Endothelial cell of umbilical vein (primary cell): ENCODE results near the gene DUOXA2. TPM values are rescaled to one million over a fixed set of nuclear protein-coding genes. Genes with fewer than 3 reads are reported as not detected.

Experiments used
- BruUV-seq: library from RNA; stranded (reverse); fragments of 400-500 nt; replicated peaks from 2 replicates; lab custom pipeline; 2021; lab: Mats Ljungman, UMichigan
- CTCF ChIA-PET: fragments of 300-600, 350-600 bp; sonication (Branson Sonifier 250); formaldehyde crosslinking; loops from one replicate; lab custom pipeline; 2021; ENCODE audit warnings: antibody characterized with exemption, inconsistent platforms; lab: Charles Lee
- POLR2A ChIA-PET: fragments of 300-600, 350-600 bp; sonication (Branson Sonifier 250); formaldehyde crosslinking; loops from one replicate; lab custom pipeline; 2021; ENCODE audit warnings: antibody characterized with exemption, inconsistent platforms; lab: Charles Lee
- DNase-seq: peaks from one replicate; pipeline ENCODE4 v3.0.0-alpha.2; 2011; ENCODE audit warnings: low read depth, low spot score
- FAIRE-seq: peaks from 2 replicates; lab custom pipeline; 2011; peaks lifted over from hg19 to GRCh38; lab: Jason Lieb, UNC
- H2AFZ ChIP-seq: 2 replicates; pipeline ENCODE4 v1.6.0; 2012; ENCODE audit warnings: low read depth, low read length, control low read depth, inconsistent platforms
- H3K27ac ChIP-seq: 2 replicates; pipeline ENCODE4 v1.5.1; 2011; ENCODE audit warnings: low read depth, mild to moderate bottlenecking, control low read depth, low read length, moderate library complexity; ENCODE audit not compliant: insufficient read depth
- H3K27me3 ChIP-seq, 2 experiments: 2 replicates each; pipeline versions ENCODE4 v1.6.0 to v1.6.1; 2011; ENCODE audit warnings: low read length in 2 of 2, mixed read lengths in 1 of 2; ENCODE audit not compliant: control insufficient read depth in 2 of 2, insufficient read depth in 2 of 2
- H3K36me3 ChIP-seq, 2 experiments: 2 replicates in 1 of 2; 3 replicates in 1 of 2; pipeline ENCODE4 v1.5.1; 2011; ENCODE audit warnings: low read length in 2 of 2, mild to moderate bottlenecking in 1 of 2, moderate library complexity in 1 of 2; ENCODE audit not compliant: control insufficient read depth in 2 of 2, insufficient read depth in 2 of 2; ENCODE audit errors: extremely low read depth in 1 of 2
- H3K4me1 ChIP-seq: 3 replicates; pipeline ENCODE4 v1.5.1; 2011; ENCODE audit warnings: mild to moderate bottlenecking, low read length; ENCODE audit not compliant: control insufficient read depth, insufficient read depth; ENCODE audit errors: extremely low read depth
- H3K4me2 ChIP-seq: 2 replicates; pipeline ENCODE4 v1.6.1; 2011; ENCODE audit warnings: low read length, control low read depth, mixed read lengths; ENCODE audit not compliant: insufficient read depth
- H3K4me3 ChIP-seq, 3 experiments: fragments of 200-600 bp in 1 of 3; sonication (generic), shearing (Covaris generic) in 1 of 3; replicated peaks in 1 of 3; 2 replicates each; pipeline ENCODE4 v1.5.1; 2011 to 2016; ENCODE audit warnings: control low read depth in 3 of 3, low read length in 3 of 3, mild to moderate bottlenecking in 2 of 3, inconsistent platforms in 1 of 3, low read depth in 1 of 3, moderate library complexity in 1 of 3; ENCODE audit not compliant: insufficient read depth in 1 of 3
- H3K79me2 ChIP-seq: 2 replicates; pipeline ENCODE4 v1.6.0; 2012; ENCODE audit warnings: low read length, inconsistent platforms; ENCODE audit not compliant: control insufficient read depth, insufficient read depth
- H3K9ac ChIP-seq: replicated peaks from 2 replicates; pipeline ENCODE3; 2011; ENCODE audit warnings: low read length, control low read depth; ENCODE audit not compliant: insufficient read depth; ENCODE audit errors: extremely low read depth
- H3K9me1 ChIP-seq: replicated peaks from 3 replicates; pipeline ENCODE4 v1.6.0; 2011; ENCODE audit warnings: mild to moderate bottlenecking, low read length; ENCODE audit not compliant: control insufficient read depth, insufficient read depth; ENCODE audit errors: extremely low read depth
- H3K9me3 ChIP-seq: replicated peaks from 2 replicates; pipeline ENCODE4 v1.5.1; 2012; ENCODE audit warnings: low read length, inconsistent platforms; ENCODE audit not compliant: control insufficient read depth, insufficient read depth
- H4K20me1 ChIP-seq: replicated peaks from 2 replicates; pipeline ENCODE3; 2011; ENCODE audit warnings: mild to moderate bottlenecking, low read length; ENCODE audit not compliant: control insufficient read depth, insufficient read depth; ENCODE audit errors: extremely low read depth
- EZH2 ChIP-seq: IDR thresholded peaks from 2 replicates; pipeline ENCODE4 v1.6.1; 2012; ENCODE audit warnings: borderline replicate concordance, low read depth, mild to moderate bottlenecking, moderate library complexity, low read length, inconsistent platforms; ENCODE audit not compliant: severe bottlenecking
- FOS ChIP-seq: IDR thresholded peaks from 2 replicates; pipeline ENCODE4 v1.6.1; 2011; ENCODE audit warnings: mild to moderate bottlenecking, low read length, moderate library complexity, borderline replicate concordance; ENCODE audit not compliant: insufficient read depth
- GATA2 ChIP-seq: IDR thresholded peaks from 2 replicates; pipeline ENCODE4 v1.7.0; 2011; ENCODE audit warnings: low read depth, mild to moderate bottlenecking, moderate library complexity, mixed read lengths, low read length; ENCODE audit not compliant: insufficient read length, insufficient read depth
- JUN ChIP-seq: IDR thresholded peaks from 2 replicates; pipeline ENCODE4 v1.6.1; 2011; ENCODE audit warnings: borderline replicate concordance, low read depth; ENCODE audit not compliant: insufficient read length, insufficient read depth
- MYC ChIP-seq: IDR thresholded peaks from one replicate; pipeline ENCODE4 v1.6.1; 2011; ENCODE audit warnings: mild to moderate bottlenecking, low read depth, low read length
- POLR2A ChIP-seq: IDR thresholded peaks from 2 replicates; pipeline ENCODE4 v1.6.1; 2012; ENCODE audit warnings: low read depth, mild to moderate bottlenecking, control low read depth, low read length
- POLR2AphosphoS5 ChIP-seq: IDR thresholded peaks from 2 replicates; pipeline ENCODE4 v1.6.1; 2012; ENCODE audit warnings: low read depth, mild to moderate bottlenecking, control low read depth, low read length, moderate library complexity; ENCODE audit not compliant: insufficient read depth
- dilution Hi-C: fragments of 300-500 bp; cut with MboI; formaldehyde crosslinking; loops from one replicate; pipeline ENCODE4 v1.15.0; 2019; ENCODE audit warnings: low sequenced_read_pairs; ENCODE audit not compliant: extremely low pct_ligation_motif_present
- intact Hi-C: fragments of 100-400 bp; cut with micrococcal nuclease; formaldehyde crosslinking; loops from one replicate; pipeline ENCODE4 v1.10.0; 2022
- polyA plus RNA-seq, 4 experiments: library from polyadenylated mRNA; depleted of rRNA in 3 of 4; stranded (reverse) in 3 of 4; unstranded in 1 of 4; fragments of >200 nt; gene quantifications; 2 replicates each; pipeline versions ENCODE4 v1.2.1 to v1.2.3, GENCODE V29; 2011 to 2012; ENCODE audit warnings: missing spikeins in 1 of 4
- total RNA-seq: library from RNA; stranded (reverse); gene quantifications from 2 replicates; pipeline ENCODE4 v1.2.3, GENCODE V29; 2021
- TF ChIP-seq, protein P1 (sequence below): IDR thresholded peaks from 2 replicates; pipeline ENCODE4 v1.6.1; 2011; ENCODE audit not compliant: insufficient read depth, insufficient read length
- TF ChIP-seq, protein P2 (sequence below), 2 donors: IDR thresholded peaks; 1 replicate in 1 of 2; 2 replicates in 1 of 2; pipeline ENCODE4 v1.5.1; 2011; ENCODE audit warnings: low read length in 2 of 2, mild to moderate bottlenecking in 2 of 2, moderate library complexity in 2 of 2, control low read depth in 1 of 2, inconsistent platforms in 1 of 2, low read depth in 1 of 2; ENCODE audit not compliant: insufficient read depth in 1 of 2; ENCODE audit errors: extremely low read depth in 1 of 2

Gene DUOXA2
- total and polyA plus RNA-seq, 2 donors (not counting 3 experiments of a cell fraction or from before 2014, with no cell fraction given): not detected

DNA sequence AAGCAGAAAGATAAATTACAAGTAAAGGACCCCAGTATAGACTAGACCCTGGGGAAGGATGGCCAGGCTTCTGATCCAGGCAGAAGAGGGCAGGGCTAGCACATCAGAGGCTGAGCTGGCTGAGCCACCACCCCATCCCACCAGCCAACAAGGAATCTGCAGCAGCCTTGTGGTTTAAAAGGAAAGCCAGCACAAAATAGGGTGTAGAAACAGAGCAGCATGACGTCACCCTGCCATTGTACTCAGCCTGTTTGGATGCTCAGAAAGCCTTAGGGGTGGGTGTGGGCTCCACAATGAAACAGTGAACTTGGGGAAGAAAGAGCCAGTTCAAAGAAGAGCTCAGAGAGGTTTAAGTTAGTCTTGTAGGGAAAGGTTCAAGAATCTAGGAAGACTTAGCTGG is 43.8 kb downstream of the DUOXA2 start:
- Histone ChIP-seq H3K36me3 (no peaks in the 10 kb centered on the region), H3K27me3 (no peaks in the 10 kb centered on the region), H3K9me1 (no peaks in the 10 kb centered on the region), H3K4me1 (peaks cover 2% of the 10 kb centered on the region), H3K9me3 (no peaks in the 10 kb centered on the region), H3K4me3 (no peak overlapping the region), H3K79me2 (no peaks in the 10 kb centered on the region), H3K27ac (no peak overlapping the region), H2AFZ (no peak overlapping the region), H3K9ac (no peak overlapping the region), H4K20me1 (no peaks in the 10 kb centered on the region), H3K4me2 (no peak overlapping the region)
- dilution Hi-C loops (no loop called here), intact Hi-C loops (no loop called here)
- CTCF ChIA-PET: interaction anchor here (0.9 to 1.9 kb wide), 2 partner anchors 245 to 300 kb away, joined by 3 to 4 read pairs; a partner anchor contains a TSS
- BruUV-seq: no TSS peak
- POLR2A ChIA-PET: no interaction called here
- DNase-seq (no peak), FAIRE-seq (peak; percentile 49)
- no peak for TF ChIP-seq GATA2
- no peak for TF ChIP-seq POLR2AphosphoS5
- no peak for TF ChIP-seq MYC
- TF ChIP-seq JUN: peak; percentile 34
- TF ChIP-seq POLR2A: no peak
- TF ChIP-seq FOS: no peak
- TF ChIP-seq, protein P1, sequence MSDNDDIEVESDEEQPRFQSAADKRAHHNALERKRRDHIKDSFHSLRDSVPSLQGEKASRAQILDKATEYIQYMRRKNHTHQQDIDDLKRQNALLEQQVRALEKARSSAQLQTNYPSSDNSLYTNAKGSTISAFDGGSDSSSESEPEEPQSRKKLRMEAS: no peak

DNA sequence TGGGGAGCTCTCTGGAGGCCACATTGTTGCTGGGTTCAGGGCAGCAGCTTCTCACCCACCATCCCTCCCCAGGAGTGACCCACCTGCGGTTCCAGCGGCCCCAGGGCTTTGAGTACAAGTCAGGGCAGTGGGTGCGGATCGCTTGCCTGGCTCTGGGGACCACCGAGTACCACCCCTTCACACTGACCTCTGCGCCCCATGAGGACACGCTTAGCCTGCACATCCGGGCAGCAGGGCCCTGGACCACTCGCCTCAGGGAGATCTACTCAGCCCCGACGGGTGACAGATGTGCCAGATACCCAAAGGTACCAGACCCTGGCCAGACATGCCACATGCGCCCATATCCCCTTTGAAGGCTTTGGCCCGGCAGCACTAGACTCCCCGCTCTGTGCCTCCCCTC is 47.5 kb downstream of the DUOXA2 start:
- no peaks in the 10 kb centered on the region for H3K9me1 ChIP-seq
- no peak overlapping the region for H2AFZ ChIP-seq
- H3K79me2 ChIP-seq: no peaks in the 10 kb centered on the region
- no peak for FAIRE-seq
- CTCF ChIA-PET: interaction anchor here (1.2 to 3.4 kb wide), 5 partner anchors 15 to 297 kb away, joined by 3 to 25 read pairs (median 3); no protein-coding TSS in a partner anchor
- TF ChIP-seq, protein P1: no peak
- TF ChIP-seq POLR2AphosphoS5: no peak
- TF ChIP-seq EZH2: no peak
- no peak for TF ChIP-seq MYC
- no peak for TF ChIP-seq GATA2
- TF ChIP-seq POLR2A: no peak
- TF ChIP-seq FOS: no peak
- TF ChIP-seq, protein P2, sequence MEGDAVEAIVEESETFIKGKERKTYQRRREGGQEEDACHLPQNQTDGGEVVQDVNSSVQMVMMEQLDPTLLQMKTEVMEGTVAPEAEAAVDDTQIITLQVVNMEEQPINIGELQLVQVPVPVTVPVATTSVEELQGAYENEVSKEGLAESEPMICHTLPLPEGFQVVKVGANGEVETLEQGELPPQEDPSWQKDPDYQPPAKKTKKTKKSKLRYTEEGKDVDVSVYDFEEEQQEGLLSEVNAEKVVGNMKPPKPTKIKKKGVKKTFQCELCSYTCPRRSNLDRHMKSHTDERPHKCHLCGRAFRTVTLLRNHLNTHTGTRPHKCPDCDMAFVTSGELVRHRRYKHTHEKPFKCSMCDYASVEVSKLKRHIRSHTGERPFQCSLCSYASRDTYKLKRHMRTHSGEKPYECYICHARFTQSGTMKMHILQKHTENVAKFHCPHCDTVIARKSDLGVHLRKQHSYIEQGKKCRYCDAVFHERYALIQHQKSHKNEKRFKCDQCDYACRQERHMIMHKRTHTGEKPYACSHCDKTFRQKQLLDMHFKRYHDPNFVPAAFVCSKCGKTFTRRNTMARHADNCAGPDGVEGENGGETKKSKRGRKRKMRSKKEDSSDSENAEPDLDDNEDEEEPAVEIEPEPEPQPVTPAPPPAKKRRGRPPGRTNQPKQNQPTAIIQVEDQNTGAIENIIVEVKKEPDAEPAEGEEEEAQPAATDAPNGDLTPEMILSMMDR (IDR thresholded peaks at IDR 0.05; ENCODE audit: extremely low read depth in 1 of 2, insufficient read depth in 1 of 2, low read depth in 1 of 2, low read length in 2 of 2): no peak
- TF ChIP-seq JUN: no peak
- H3K9ac ChIP-seq: no peak overlapping the region
- H3K27ac ChIP-seq: no peak overlapping the region
- BruUV-seq: no TSS peak
- H4K20me1 ChIP-seq: no peaks in the 10 kb centered on the region
- H3K36me3 ChIP-seq: no peaks in the 10 kb centered on the region
- dilution Hi-C loops (no loop called here), intact Hi-C loops (no loop called here)
- H3K9me3 ChIP-seq: no peaks in the 10 kb centered on the region
- DNase-seq: no peak
- POLR2A ChIA-PET: no interaction called here
- H3K27me3 ChIP-seq: no peaks in the 10 kb centered on the region
- H3K4me3 ChIP-seq: no peak overlapping the region
- no peak overlapping the region for H3K4me2 ChIP-seq
- peaks cover 3% of the 10 kb centered on the region for H3K4me1 ChIP-seq
